Tibial artery (tissue), 4 donors: ENCODE data around the gene CFAP251.

Experiments used
- DNase-seq, 2 donors: peaks; one replicate each; pipeline ENCODE4 v3.0.0-alpha.2; 2019
- H3K27ac ChIP-seq, 2 donors: fragments of 200-600 bp; sonication (generic) in 1 of 2; 1 replicate in 1 of 2; 2 replicates in 1 of 2; pipeline ENCODE4 v1.5.1; 2018 to 2019; ENCODE audit warnings: mild to moderate bottlenecking in 1 of 2
- H3K27me3 ChIP-seq, 2 donors: fragments of 200-600 bp; sonication (generic) in 1 of 2; one replicate each; pipeline versions ENCODE4 v1.5.1 to v1.6.0; 2016 to 2019
- H3K36me3 ChIP-seq, 3 donors: fragments of 200-600 bp; sonication (generic) in 2 of 3; one replicate each; pipeline ENCODE4 v1.5.1; 2016 to 2019; ENCODE audit warnings: mild to moderate bottlenecking in 2 of 3
- H3K4me1 ChIP-seq, 4 donors: fragments of 200-600 bp; sonication (generic) in 2 of 4; 1 replicate in 3 of 4; 2 replicates in 1 of 4; pipeline ENCODE4 v1.5.1; 2016 to 2019
- H3K4me3 ChIP-seq, 2 donors: fragments of 200-600 bp; sonication (generic) in 1 of 2; 1 replicate in 1 of 2; 2 replicates in 1 of 2; pipeline ENCODE4 v1.5.1; 2018 to 2019; ENCODE audit warnings: mild to moderate bottlenecking in 2 of 2
- H3K9me3 ChIP-seq, 3 donors: fragments of 200-600 bp; sonication (generic) in 1 of 3; one replicate each; pipeline ENCODE4 v1.5.1; 2016 to 2019
- intact Hi-C: fragments of 100-400 bp; cut with DNase I; formaldehyde crosslinking; loops from one replicate; pipeline ENCODE4 v1.15.0; 2023; ENCODE audit warnings: low total_unique reads
- TF ChIP-seq, protein P1 (sequence below), 2 experiments: fragments of 200-600 bp in 1 of 2; fragments of 450-650 bp in 1 of 2; IDR thresholded peaks; one replicate each; pipeline ENCODE4 v1.5.1; 2017 to 2019; ENCODE audit warnings: antibody characterized with exemption in 2 of 2, mild to moderate bottlenecking in 1 of 2, moderate library complexity in 1 of 2

CFAP251 gene

DNA sequence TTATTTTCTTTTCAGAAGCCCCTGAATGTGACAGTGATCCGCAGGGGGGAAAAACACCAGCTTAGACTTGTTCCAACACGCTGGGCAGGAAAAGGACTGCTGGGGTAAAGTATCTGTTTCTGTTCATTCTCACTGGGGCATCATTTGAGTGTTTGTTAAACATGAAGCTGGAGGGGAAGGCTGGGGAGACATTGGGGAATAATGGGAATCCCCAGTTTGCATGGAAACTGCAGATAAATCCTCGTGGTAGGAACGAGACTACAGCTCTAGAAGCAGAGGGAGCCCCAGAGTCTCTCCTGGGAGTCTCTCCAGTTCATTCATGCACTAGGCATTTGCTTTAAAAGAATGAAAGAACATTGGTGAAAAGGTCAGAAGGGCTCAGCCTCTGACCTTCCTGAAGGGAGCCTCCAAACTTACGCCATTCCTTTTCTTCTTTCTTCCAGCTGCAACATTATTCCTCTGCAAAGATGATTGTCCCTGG is 2.5 kb upstream of the CFAP251 start:
- H3K27me3 ChIP-seq = no peaks in the 10 kb centered on the region
- H3K9me3 ChIP-seq = no peaks in the 10 kb centered on the region
- intact Hi-C loops = loop anchor here (5.0 kb wide), 2 partner anchors 106 to 211 kb away; partner anchors contain the start of gene BCL7A
- peaks cover 14 to 55% (median 39%) of the 10 kb centered on the region in 3 donors for H3K36me3 ChIP-seq
- H3K4me3 ChIP-seq = no peak overlapping the region
- TF ChIP-seq, protein P1, sequence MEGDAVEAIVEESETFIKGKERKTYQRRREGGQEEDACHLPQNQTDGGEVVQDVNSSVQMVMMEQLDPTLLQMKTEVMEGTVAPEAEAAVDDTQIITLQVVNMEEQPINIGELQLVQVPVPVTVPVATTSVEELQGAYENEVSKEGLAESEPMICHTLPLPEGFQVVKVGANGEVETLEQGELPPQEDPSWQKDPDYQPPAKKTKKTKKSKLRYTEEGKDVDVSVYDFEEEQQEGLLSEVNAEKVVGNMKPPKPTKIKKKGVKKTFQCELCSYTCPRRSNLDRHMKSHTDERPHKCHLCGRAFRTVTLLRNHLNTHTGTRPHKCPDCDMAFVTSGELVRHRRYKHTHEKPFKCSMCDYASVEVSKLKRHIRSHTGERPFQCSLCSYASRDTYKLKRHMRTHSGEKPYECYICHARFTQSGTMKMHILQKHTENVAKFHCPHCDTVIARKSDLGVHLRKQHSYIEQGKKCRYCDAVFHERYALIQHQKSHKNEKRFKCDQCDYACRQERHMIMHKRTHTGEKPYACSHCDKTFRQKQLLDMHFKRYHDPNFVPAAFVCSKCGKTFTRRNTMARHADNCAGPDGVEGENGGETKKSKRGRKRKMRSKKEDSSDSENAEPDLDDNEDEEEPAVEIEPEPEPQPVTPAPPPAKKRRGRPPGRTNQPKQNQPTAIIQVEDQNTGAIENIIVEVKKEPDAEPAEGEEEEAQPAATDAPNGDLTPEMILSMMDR (IDR thresholded peaks at IDR 0.05) = no peak
- no peak overlapping the region for H3K27ac ChIP-seq
- DNase-seq = no peak
- peaks cover 0 to 14% (median 10%) of the 10 kb centered on the region in 4 donors for H3K4me1 ChIP-seq

DNA sequence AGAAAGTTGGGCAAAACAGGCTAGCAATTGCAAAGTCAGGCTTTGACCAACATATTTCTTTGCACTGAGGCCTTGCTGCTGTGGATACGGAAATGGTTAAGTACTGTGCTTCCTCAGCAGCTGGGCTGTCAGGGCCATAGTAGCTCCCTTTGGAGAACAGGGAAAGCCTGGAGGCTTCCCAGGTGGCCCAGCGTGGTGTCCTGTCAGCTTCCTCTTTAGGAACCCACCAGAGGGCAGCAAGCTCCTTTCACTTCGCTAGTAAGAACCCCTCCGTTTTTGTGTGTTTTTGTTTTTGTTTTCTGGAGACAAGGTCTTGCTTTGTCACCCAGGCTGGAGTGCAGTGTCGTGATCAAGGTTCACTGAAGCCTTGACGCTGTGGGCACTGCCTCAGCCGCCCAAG is 1.7 kb upstream of the CFAP251 start:
- H3K36me3 ChIP-seq = peaks cover 13 to 49% (median 39%) of the 10 kb centered on the region in 3 donors

DNA sequence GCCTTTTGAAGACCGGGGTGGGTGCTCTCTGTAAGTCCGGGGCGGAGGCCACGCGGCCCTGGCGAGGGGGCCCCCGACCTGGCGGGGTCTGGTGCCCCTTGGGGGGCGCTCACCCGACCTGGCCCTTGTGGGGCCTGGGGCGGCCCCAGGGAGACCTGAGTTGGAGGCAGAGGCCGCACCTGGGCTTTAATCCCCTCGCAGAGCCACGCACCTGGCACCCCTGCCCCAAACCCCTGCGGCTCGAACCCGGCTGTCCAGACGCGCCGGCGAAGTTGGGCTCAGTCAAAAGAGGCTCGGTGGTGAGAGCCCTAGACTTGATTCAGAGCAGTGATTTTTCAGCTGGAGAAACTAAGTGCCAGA is 267 bp downstream of the CFAP251 start:
- H3K36me3 ChIP-seq = peaks cover 1 to 41% (median 34%) of the 10 kb centered on the region in 3 donors
- no peaks in the 10 kb centered on the region for H3K27me3 ChIP-seq
- no peaks in the 10 kb centered on the region for H3K9me3 ChIP-seq
- TF ChIP-seq, protein P1 (IDR thresholded peaks at IDR 0.05) = no peak
- H3K27ac ChIP-seq = peak overlapping the region; percentile 69 to 78
- intact Hi-C loops = loop anchor here (5.0 kb wide), 2 partner anchors 104 to 209 kb away; partner anchors contain the start of gene BCL7A
- DNase-seq = no peak
- H3K4me3 ChIP-seq = peak overlapping the region; percentile 48 to 61
- H3K4me1 ChIP-seq = peaks cover 0 to 18% (median 15%) of the 10 kb centered on the region in 4 donors

More for the DNA sequence above, 1.7 kb upstream of the CFAP251 start:
- no peak overlapping the region for H3K4me3 ChIP-seq
- H3K27me3 ChIP-seq = no peaks in the 10 kb centered on the region
- H3K27ac ChIP-seq = peak overlapping the region in 1 of 2 donors; percentile 69
- intact Hi-C loops = loop anchor here (5.0 kb wide), 2 partner anchors 106 to 211 kb away; partner anchors contain the start of gene BCL7A
- no peaks in the 10 kb centered on the region for H3K9me3 ChIP-seq
- TF ChIP-seq, protein P1 (IDR thresholded peaks at IDR 0.05) = peak in 1 of 2 experiments; percentile 14
- H3K4me1 ChIP-seq = peaks cover 0 to 14% (median 10%) of the 10 kb centered on the region in 4 donors
- no peak for DNase-seq

DNA sequence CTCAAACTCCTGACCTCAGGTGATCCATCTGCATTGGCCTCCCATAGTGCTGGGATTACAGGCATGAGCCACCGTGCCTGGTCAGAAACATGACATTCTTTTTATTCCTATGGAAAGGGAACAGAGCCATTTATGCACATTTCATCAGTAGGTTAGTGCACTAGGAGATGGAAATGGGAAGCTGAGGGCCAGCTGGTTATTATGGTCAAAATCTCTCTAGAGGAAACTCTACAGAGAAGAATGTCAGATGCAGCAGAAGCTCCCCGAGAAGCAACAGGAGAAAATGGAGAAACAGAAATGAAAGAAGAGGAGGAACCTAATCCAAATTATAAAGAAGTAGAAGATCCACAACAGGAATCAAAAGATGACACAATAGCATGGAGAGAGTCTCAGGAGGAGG is 2.7 kb downstream of the CFAP251 start:
- Histone ChIP-seq H3K27ac (no peak overlapping the region), H3K4me3 (no peak overlapping the region), H3K36me3 (peaks cover 0 to 21% (median 11%) of the 10 kb centered on the region in 3 donors), H3K27me3 (no peaks in the 10 kb centered on the region), H3K4me1 (peaks cover 0 to 36% (median 27%) of the 10 kb centered on the region in 4 donors), H3K9me3 (no peaks in the 10 kb centered on the region)
- TF ChIP-seq, protein P1 (IDR thresholded peaks at IDR 0.05) = no peak
- intact Hi-C loops = no loop called here
- no peak for DNase-seq

DNA sequence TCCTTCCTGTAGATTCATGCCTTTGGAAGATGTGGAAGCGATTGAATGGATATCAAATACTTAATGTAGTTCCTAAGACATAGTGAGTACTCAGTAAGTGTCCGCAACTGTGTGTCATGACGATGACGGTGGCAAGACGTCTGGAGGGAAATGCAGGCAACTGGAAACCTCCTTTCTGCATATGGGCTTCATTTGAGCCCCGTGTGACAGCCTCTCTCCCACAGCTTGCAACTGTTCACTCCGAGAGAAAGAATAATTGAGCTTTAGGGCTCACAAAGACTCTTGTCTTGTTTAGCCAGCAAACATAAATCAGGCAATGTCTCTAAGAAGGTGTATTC is 6.9 kb downstream of the CFAP251 start:
- Histone ChIP-seq H3K9me3 (no peaks in the 10 kb centered on the region), H3K4me1 (peaks cover 0 to 25% (median 16%) of the 10 kb centered on the region in 4 donors), H3K27me3 (no peaks in the 10 kb centered on the region), H3K4me3 (no peak overlapping the region), H3K36me3 (no peaks in the 10 kb centered on the region), H3K27ac (peak overlapping the region in 1 of 2 donors; percentile 44)
- TF ChIP-seq, protein P1 (IDR thresholded peaks at IDR 0.05) = no peak
- intact Hi-C loops = no loop called here
- no peak for DNase-seq
